ENCODE measurements around the gene MRM2.
A peak's percentile ranks its signal among the peaks of the same experiment; 100 is the strongest.

Gene MRM2

GRCh38 chr7:2241580-2242540 lies at the start of gene MRM2, which contains the start of gene NUDT1:
TSS of gene MRM2 (minus strand) at chr7:2242205. CDS start at chr7:2242169, 36 bp downstream.
TSS of gene NUDT1 (plus strand) at chr7:2242226. CDS start at chr7:2244575, 2,349 bp downstream.
- TF ChIP-seq CTCF (IDR thresholded peaks at IDR 0.05; ENCODE audit: low read depth, low read length) = no peak
- peak within 1 kb of the TSS; percentile 87 for H3K4me3 ChIP-seq (ENCODE audit: low read depth, low read length)

- no peak for TF ChIP-seq CTCF (IDR thresholded peaks at IDR 0.05; ENCODE audit: low read depth, low read length)
- H3K4me3 ChIP-seq (ENCODE audit: low read depth, low read length) = no peak overlapping the region
Measured at GRCh38 chr7:2290877-2291276, 48.9 kb upstream of the MRM2 start.

- no peak for TF ChIP-seq CTCF (IDR thresholded peaks at IDR 0.05; ENCODE audit: low read depth, low read length)
- H3K4me3 ChIP-seq (ENCODE audit: low read depth, low read length) = no peak overlapping the region
Measured at GRCh38 chr7:2289621-2290020, 47.6 kb upstream of the MRM2 start.

GRCh38 chr7:2289111-2289586 lies 47.1 kb upstream of the MRM2 start:
- no peak overlapping the region for H3K4me3 ChIP-seq (ENCODE audit: low read depth, low read length)
- TF ChIP-seq CTCF (IDR thresholded peaks at IDR 0.05; ENCODE audit: low read depth, low read length) = no peak

GRCh38 chr7:2288503-2288902 lies 46.5 kb upstream of the MRM2 start:
- TF ChIP-seq CTCF (IDR thresholded peaks at IDR 0.05; ENCODE audit: low read depth, low read length) = no peak
- H3K4me3 ChIP-seq (ENCODE audit: low read depth, low read length) = no peak overlapping the region

- TF ChIP-seq CTCF (IDR thresholded peaks at IDR 0.05; ENCODE audit: low read depth, low read length) = no peak
- no peak overlapping the region for H3K4me3 ChIP-seq (ENCODE audit: low read depth, low read length)
Measured at GRCh38 chr7:2287745-2288144, 45.7 kb upstream of the MRM2 start.

- TF ChIP-seq CTCF (IDR thresholded peaks at IDR 0.05; ENCODE audit: low read depth, low read length) = no peak
- no peak overlapping the region for H3K4me3 ChIP-seq (ENCODE audit: low read depth, low read length)
Measured at GRCh38 chr7:2283074-2283473, 41.1 kb upstream of the MRM2 start.
